ENCODE measurements around the gene CD6. TPM values are rescaled to one million over a fixed set of nuclear protein-coding genes. Genes with fewer than 3 reads are reported as not detected.

The CD6 gene
- total and polyA plus RNA-seq, 10 of the 15 experiments (the other 5 are each of a cell fraction or from before 2014, with no cell fraction given), result 0.37 to 17.6 (median 6.2) TPM

- TF ChIP-seq USF1 (IDR thresholded peaks at IDR 0.05; ENCODE audit: borderline replicate concordance, extremely low read length, insufficient read depth, low read depth, low read length), result peak; percentile 1
Measured at GRCh38 chr11:61023086-61023965, 51.8 kb downstream of the CD6 start (continued).

GRCh38 chr11:61023966-61024295 is 52.5 kb downstream of the CD6 start:
- ChIA-PET SMC1A (ENCODE audit: uncharacterized antibody, unreplicated experiment) (interaction anchor here (0.9 to 3.1 kb wide), 5 partner anchors 17 to 54 kb away, joined by 3 to 31 read pairs (median 13); partner anchors contain the start of gene CD6), RAD21 (ENCODE audit: unreplicated experiment) (interaction anchor here (1.6 to 3.0 kb wide), 2 partner anchors 18 to 37 kb away, joined by 9 to 10 read pairs; no protein-coding TSS in a partner anchor), POLR2A (no interaction called here), CTCF (interaction anchor here (0.8 to 1.8 kb wide), 3 partner anchors 12 to 58 kb away, joined by 3 to 4 read pairs (median 4); no protein-coding TSS in a partner anchor)
- no peaks in the 10 kb centered on the region for H4K20me1 ChIP-seq (ENCODE audit: control insufficient read depth, insufficient read depth)
- H3K9ac ChIP-seq (ENCODE audit: control insufficient read depth, insufficient read depth, low read length), result no peak overlapping the region
- H3K4me1 ChIP-seq (ENCODE audit: control insufficient read depth, insufficient read depth, low read length), result peaks cover 44% of the 10 kb centered on the region
- intact Hi-C loops (cut with micrococcal nuclease; ENCODE audit: unreplicated experiment), result no loop called here
- no peak overlapping the region for H3K4me2 ChIP-seq (ENCODE audit: control insufficient read depth, insufficient read depth)
- in situ Hi-C loops (cut with MboI), result no loop called here
- no peaks in the 10 kb centered on the region for H3K79me2 ChIP-seq (ENCODE audit: control insufficient read depth, insufficient read depth, low read length)
- FAIRE-seq (no peak), ATAC-seq (no peak), DNase-seq (ENCODE audit: low read depth, low spot score) (no peak)
- no peaks in the 10 kb centered on the region for H3K9me3 ChIP-seq (replicated peaks; ENCODE audit: control insufficient read depth, insufficient read depth, low read length)
- WGBS (ENCODE audit: insufficient coverage, insufficient replicate concordance, low lambda C conversion rate, missing lambda C conversion rate), result 50% methylated on average over 5 of the region's 5 CpGs
- BruUV-seq (replicated peaks), result no TSS peak
- H3K27me3 ChIP-seq (replicated peaks in 1 of 2; ENCODE audit: control insufficient read depth in 2 of 2, insufficient read depth in 2 of 2, low read length in 1 of 2), result no peaks in the 10 kb centered on the region
- H2AFZ ChIP-seq (ENCODE audit: control insufficient read depth, low read depth, low read length), result no peak overlapping the region
- H3K36me3 ChIP-seq (ENCODE audit: control insufficient read depth in 2 of 2, insufficient read depth in 2 of 2, low read length in 1 of 2), result no peaks in the 10 kb centered on the region
- TF ChIP-seq RCOR1 (conservative IDR thresholded peaks at IDR 0.05; ENCODE audit: low read depth, low read length) (no peak), SUPT20H (IDR thresholded peaks at IDR 0.05; ENCODE audit: borderline replicate concordance, control insufficient read depth, low read depth, low read length) (no peak), EP300 (IDR thresholded peaks at IDR 0.05; ENCODE audit: borderline replicate concordance in 1 of 2, control insufficient read depth in 1 of 2, low read depth in 2 of 2, low read length in 2 of 2) (no peak), CHD2 (IDR thresholded peaks at IDR 0.05; ENCODE audit: borderline replicate concordance, low read depth, low read length) (no peak), TBL1XR1 (IDR thresholded peaks at IDR 0.05; ENCODE audit: low read depth, low read length) (no peak), SP1 (IDR thresholded peaks at IDR 0.05; ENCODE audit: low read depth, low read length) (no peak), MYC (IDR thresholded peaks at IDR 0.05; ENCODE audit: insufficient read depth, insufficient read length, insufficient replicate concordance, low read length, severe bottlenecking) (no peak), SPI1 (IDR thresholded peaks at IDR 0.05; ENCODE audit: borderline replicate concordance, insufficient read depth, low read depth, low read length) (no peak)
- H3K4me3 ChIP-seq, result no peak overlapping the region
- H3K27ac ChIP-seq (ENCODE audit: control insufficient read depth, insufficient read depth), result no peak overlapping the region
